Stimulated activated CD4-positive, alpha-beta T cell treated with anti-CD3 and anti-CD28 coated beads, TNF-alpha, amount 100 ng/mL, for 48 hours (primary cell): ENCODE data around the gene SEMA6B.
"Not testable (repeated sequence)": the region's sequence is repeated elsewhere in the genome, so short reads cannot be mapped to it uniquely, and the experiment has no call there.

ENCODE experiments used
- DNase-seq, 3 donors: peaks; one replicate each; pipeline ENCODE4 v3.0.0-alpha.2; 2020; ENCODE audit warnings: low read depth in 3 of 3

Gene SEMA6B

DNA sequence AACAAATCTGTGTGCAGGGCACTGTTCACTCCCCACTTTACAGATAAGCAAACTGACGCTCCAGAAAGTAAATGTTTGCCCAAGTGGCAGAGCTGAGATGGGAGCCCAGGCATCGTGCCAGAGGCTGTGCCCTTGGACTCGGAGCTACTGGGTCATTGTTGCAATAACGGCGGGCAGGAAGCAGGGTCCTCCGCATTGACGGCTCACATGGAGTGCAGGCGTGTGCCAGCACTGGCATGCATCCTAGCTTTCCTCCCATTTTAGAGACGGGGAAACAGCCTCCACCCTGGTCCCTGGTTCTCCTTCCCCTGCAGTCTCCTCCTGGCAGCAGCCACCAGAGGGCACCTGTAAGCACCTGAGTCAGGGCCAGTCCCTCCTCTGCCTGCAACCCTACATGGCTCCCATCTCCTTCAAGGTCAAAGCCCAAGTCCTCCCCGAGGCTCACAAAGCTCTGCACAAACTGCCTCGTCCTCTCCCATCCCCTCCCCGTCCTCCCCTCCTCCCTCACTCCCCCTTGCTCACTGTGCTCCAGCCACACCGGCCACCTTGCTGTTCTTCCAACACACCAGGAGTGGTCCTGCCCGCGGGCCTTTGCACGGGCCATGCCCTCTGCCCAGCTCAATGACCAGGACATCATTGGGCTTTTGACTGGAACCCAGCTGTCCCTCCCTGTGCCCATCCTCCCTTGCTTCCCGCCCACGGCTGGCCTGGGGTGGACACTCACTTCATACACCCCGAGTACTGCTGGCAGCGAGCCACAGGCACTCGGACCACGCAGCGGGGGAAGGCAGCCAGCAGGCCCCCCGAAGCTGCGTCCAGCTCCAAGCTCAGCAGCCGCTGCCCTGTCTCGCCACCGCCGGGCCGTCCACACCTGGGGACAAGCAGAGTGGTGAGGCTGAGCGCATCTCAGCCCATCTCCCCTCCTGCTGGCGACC, 11.9 kb downstream of the SEMA6B start:
- DNase-seq = no peak

- no peak for DNase-seq
Observed at GRCh38 chr19:4543842-4544647, 15.4 kb downstream of the SEMA6B start.

DNA sequence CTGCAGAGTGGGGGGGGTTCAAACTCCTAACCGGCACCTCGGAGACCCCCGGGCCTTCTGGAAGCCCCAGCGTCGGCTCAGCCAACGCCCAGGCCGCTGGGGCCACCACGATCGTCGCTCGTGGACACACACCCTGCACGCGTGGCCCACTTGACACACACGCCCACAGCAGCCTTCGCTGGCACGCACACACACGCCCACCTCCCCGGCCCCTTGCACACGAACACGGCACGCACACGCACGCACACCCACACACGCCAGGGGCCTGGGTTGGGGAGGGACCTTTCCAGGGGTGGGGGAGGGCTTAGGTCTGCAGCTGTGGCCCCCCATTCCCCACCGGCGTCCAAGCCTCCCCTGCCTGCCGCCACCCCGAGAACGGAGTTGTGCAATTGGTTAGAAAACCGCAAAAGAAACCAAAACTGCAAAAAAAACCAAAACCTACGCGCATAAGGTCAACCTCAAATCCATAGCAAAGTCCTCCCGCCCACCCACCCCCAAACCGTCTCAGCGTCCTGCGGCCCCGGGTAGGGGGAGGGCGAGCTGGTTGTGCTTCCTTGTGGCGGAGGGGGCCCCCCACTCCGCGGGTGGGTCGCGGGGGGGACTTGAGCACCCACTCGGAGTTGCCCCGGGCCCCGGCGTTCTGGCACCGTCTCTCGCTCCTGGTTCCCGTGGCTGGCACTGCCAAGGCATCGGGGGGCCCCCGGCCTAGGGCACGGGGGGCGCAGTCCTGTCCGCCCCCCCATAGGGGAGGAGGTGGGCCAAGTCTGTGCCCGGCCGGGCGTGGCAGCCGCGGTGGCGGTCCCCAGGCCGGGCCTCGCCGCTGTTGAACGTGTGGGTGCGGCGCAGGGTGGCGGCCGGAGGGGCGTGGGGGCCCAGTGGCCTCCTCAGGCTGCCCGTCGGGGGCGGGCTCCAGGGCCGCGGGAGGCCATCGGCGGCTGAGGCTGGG, 16.3 kb downstream of the SEMA6B start:
- DNase-seq = no peak

- not testable (repeated sequence) for DNase-seq
Observed at GRCh38 chr19:4541806-4542145, 17.7 kb downstream of the SEMA6B start.

GRCh38 chr19:4541114-4541805, 18.2 kb downstream of the SEMA6B start:
- DNase-seq = no peak

DNA sequence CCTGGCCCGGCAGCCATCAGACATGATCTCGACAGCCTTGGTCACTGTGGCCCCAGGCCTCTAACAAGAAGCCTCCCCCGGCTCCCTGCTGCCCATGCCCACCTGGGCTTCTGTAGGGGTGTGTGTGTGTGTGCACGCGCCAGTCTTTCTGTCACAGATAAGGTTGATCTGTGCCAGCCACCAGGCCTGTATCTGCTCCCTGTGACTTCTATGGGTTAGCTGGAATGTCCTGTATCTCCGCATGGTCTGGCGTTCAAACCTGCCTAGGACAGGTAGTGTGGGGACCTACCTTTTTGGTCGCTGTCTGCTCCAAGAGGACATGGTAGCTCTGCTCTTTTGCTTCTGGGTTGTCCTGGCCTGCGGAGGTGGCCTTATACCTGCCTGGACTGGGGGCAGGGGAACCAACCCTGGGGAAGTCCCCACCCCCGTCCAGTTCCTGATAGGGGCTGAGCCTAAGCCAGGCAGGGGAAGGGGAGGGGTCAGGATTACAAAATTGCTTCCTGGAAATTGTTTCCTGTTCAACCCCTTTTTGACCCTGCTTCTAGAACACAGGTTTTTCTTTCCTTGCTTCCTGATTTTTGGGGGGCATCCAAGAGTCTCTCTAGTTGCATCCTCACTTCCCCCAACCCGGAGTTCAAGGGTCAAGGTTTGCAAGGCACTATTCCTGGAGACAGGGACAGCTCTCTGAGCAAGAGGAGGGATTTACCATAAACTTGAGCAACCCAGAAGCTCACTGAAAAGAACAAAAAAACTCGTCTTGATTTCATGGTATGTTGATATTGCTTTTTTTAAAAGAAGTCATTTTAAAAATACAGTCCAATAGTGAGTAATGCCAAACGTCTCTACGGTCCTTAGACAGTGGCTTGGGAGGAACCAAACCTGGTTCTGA, 19.5 kb downstream of the SEMA6B start, which contains the start of gene LRG1:
Gene LRG1 (minus strand): TSS at position 344 of the 889 bp plus-strand sequence. CDS start 23 bp downstream, at position 321.
- DNase-seq = no peak

DNA sequence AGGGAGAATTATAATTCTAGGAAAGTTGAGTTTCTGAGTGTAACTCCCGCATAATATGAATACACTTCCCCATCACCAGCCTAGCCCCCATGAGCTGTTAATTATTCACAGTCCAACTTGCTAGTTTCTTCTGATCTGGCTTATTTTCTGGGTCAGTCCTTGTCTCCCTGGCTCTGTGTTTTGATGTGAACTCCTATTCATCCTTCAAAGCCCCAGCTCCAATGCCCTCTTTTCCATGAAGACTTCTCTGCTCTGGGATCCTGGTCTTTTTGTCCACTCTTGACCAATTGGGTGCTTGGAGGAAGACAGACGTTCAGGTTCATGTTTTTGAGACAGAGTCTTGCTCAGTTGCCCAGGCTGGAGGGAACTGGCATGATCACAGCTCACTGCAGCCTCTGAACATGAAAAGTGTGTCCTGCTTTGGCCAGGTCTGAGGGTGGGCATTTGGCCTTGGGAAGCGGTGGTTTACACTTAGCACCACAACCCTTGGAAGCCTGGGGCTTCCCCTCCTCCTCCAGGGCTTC, 20.3 kb downstream of the SEMA6B start:
- DNase-seq = no peak

DNA sequence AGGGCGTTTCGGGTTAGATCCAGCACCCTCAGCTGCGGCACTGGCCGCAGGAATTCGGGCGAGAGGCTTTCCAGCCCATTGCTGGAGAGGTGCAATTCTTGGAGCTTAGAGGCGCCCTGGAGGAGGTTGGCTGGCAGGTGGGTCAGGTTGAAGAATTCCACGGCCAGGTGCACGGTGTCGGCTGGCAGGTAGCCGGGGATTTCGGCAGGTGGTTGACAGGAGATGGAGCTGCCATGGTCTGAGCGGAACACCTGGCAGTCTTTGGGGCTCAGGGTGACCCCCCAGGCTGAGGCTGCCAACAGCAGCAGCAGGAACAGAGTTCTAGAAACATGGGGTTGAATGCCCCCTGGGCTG, 20.9 kb downstream of the SEMA6B start:
- DNase-seq = no peak

GRCh38 chr19:4537953-4538600, 21.4 kb downstream of the SEMA6B start:
- DNase-seq = no peak

- no peak for DNase-seq
Observed at GRCh38 chr19:4536798-4537197, 22.7 kb downstream of the SEMA6B start.

GRCh38 chr19:4534836-4535658, 24.4 kb downstream of the SEMA6B start, which contains the start of gene PLIN5:
PLIN5 (minus strand) TSS chr19:4535224; CDS start chr19:4534074, 1,150 bp downstream.
- DNase-seq = peak in 1 of 3 donors; percentile 19

DNA sequence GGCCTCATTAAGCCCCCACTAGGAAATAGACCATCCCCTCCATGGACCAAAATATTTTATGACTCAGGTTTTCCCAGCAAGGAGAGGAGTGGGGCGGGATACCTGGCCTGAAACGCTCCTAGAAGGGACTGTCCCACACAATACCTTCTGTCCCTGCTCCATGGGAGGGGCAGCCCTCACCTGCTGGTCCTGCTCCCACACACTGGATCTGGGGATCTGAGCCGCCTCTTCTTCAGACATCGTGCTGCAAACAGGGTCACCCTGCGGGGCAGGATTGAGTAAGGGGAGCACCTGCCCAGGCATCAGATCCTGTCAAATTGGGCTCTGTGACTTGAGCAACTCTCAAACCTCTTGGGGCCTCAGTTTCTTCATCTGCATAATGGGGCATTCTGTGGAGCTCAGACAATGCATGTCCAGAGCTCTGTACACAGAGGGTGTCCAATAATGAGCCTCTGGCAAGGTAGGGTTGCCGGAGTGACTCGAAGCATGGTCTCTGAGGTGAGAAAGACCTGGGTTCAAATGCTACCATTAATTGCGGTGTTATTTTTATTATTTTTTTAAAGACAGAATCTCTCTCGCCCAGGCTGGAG, 25.6 kb downstream of the SEMA6B start:
- no peak for DNase-seq

DNA sequence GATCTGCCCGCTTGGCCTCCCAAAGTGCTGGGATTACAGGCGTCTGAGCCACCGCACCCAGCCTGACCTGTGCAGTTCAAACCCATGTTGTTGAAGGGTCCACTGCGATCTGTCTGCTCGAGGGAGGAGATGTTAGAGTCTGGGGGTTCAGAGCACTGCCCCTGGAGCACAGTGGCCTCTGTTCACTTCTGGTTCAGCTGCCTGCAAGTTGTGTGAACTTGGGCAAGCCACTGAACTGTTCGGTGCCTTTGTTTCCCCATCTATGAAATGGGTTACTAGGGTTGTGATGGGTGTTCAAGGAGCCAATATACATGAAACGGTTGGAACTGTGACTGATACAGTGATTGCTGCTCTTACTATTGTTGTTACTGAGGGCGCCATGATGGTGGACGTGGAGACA, 26.1 kb downstream of the SEMA6B start:
- DNase-seq = no peak

DNA sequence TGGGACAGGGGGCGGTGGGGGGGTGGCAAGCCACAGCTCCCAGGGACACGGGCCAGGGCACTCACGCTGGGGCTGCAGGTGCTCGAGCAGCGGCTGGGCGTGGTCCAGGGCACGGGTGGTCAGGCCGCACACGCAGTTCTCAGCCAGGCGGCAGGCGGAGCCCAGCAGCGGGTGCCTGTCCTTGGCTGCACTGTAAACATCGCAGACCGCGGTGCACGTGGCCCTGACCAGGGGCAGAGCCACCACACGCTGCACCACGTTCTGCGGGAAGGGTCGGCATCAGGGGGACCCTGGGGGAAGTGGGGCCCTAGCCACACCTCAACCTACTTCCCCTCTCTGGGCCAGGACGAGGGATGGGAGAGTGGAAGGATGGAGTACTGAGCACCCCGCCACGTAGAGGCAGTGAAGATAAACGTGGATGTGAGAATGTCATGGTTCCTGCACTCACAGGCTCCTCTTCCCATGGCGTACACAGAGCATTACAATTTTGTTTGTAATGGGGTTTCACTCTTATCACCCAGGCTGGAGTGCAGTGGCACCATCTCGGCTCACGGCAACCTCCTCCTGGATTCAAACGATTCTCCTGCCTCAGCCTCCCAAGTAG, 27.8 kb downstream of the SEMA6B start:
- no peak for DNase-seq

- DNase-seq = no peak
Observed at GRCh38 chr19:4529924-4530522, 29.5 kb downstream of the SEMA6B start.

- no peak for DNase-seq
Observed at GRCh38 chr19:4528843-4529242, 30.6 kb downstream of the SEMA6B start.

DNA sequence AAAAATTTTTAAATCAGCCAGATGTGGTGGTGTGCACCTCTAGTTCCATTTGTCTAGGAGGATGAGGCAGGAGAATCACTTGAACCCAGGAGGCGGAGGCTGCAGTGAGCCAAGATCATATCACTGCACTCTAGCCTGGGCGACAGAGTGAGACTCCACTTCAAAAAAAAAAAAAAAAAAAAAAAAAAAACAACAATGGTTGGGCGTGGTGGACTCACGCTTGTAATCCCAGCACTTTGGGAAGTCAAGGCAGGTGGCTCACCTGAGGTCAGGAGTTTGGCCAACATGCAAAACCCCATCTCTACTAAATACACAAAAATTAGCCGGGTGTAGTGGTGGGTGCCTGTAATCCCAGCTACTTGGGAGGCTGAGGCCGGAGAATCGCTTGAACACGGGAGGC, 32.1 kb downstream of the SEMA6B start:
- not testable (repeated sequence) for DNase-seq
